Ovary (tissue), 9 donors: ENCODE results near the gene RBFA. TPM values are rescaled to one million over a fixed set of nuclear protein-coding genes. Genes with fewer than 3 reads are reported as not detected.
"Not testable (repeated sequence)": the region's sequence is repeated elsewhere in the genome, so short reads cannot be mapped to it uniquely, and the experiment has no call there.

Source experiments
- DNase-seq, 5 donors: peaks; one replicate each; pipeline ENCODE4 v3.0.0-alpha.2; 2019 to 2020
- H3K27ac ChIP-seq, 2 donors: fragments of 200-600 bp; one replicate each; pipeline versions ENCODE4 v1.5.1 to v1.8.0; 2019 to 2022
- H3K27me3 ChIP-seq: fragments of 200-600 bp; one replicate; pipeline ENCODE4 v1.8.0; 2022
- H3K36me3 ChIP-seq: fragments of 200-600 bp; sonication (generic); one replicate; pipeline ENCODE4 v1.5.1; 2019
- H3K4me1 ChIP-seq: one replicate; pipeline ENCODE4 v1.8.1; 2013; ENCODE audit warnings: mild to moderate bottlenecking, moderate library complexity; ENCODE audit not compliant: insufficient read depth
- H3K4me3 ChIP-seq: fragments of 200-600 bp; sonication (generic); one replicate; pipeline ENCODE4 v1.5.1; 2017
- H3K9me3 ChIP-seq, 2 donors: fragments of 200-600 bp in 1 of 2; sonication (generic) in 1 of 2; one replicate each; pipeline versions ENCODE4 v1.5.1 to v1.8.1; 2013 to 2019; ENCODE audit warnings: mild to moderate bottlenecking in 1 of 2, moderate library complexity in 1 of 2
- CTCF ChIP-seq, 3 donors: fragments of 450-650 bp in 2 of 3; fragments of 200-600 bp in 1 of 3; IDR thresholded peaks; one replicate each; pipeline versions ENCODE4 v1.5.1 to v1.8.0; 2016 to 2022; ENCODE audit warnings: antibody characterized with exemption in 3 of 3, mild to moderate bottlenecking in 1 of 3
- EP300 ChIP-seq: sonication (generic); formaldehyde crosslinking; IDR thresholded peaks from one replicate; pipeline ENCODE4 v1.6.1; 2017; ENCODE audit warnings: antibody characterized with exemption
- POLR2A ChIP-seq: fragments of 450-650 bp; IDR thresholded peaks from one replicate; pipeline ENCODE4 v1.6.1; 2017; ENCODE audit warnings: antibody characterized with exemption, mild to moderate bottlenecking, moderate library complexity
- WGBS, 3 donors: extraction: QIAGEN DNeasy Blood & Tissue Kit in 1 of 3; methylation state at CpG; one replicate each; pipeline versions ENCODE4 v1.1.5 to v1.1.7; 2013 to 2017; 5-methylcytosine and 5-hydroxymethylcytosine counted together
- intact Hi-C, 4 donors: fragments of 100-400 bp; cut with DNase I; formaldehyde crosslinking; loops; one replicate each; pipeline versions ENCODE4 v1.11.0 to v1.15.1; 2022 to 2023
- polyA plus RNA-seq, 2 donors: library from polyadenylated mRNA; stranded (reverse); fragments of 200-250 nt in 1 of 2; fragments of 350-450 nt in 1 of 2; fragmentation: Illumina TruSeq in 1 of 2; extraction: RNeasy Lipid Tissue Mini Kit (QIAGEN cat#74804) in 1 of 2; gene quantifications; one replicate each; pipeline ENCODE4 v1.2.3, GENCODE V29; 2013 to 2014
- total RNA-seq, 7 donors: library from RNA; depleted of rRNA in 2 of 7; stranded (reverse); fragments of >200 nt in 2 of 7; fragmentation: NEBNext Ultra II Directional in 3 of 7; extraction: Animal tissue kit (Norgen Biotek cat#: 25700) in 3 of 7; gene quantifications; one replicate each; pipeline versions ENCODE4 v1.1.0 to v1.2.4, GENCODE V29; 2016 to 2023
- donor health status: DM: no; HTN: no; CAD: no; lungs with moderate emphysema.
- donor health status: DM: no; HTN: no; CAD: no.
- donor health status: Bipolar disorder and iron deficiency.
- donor health status: DM: yes; HTN: yes; CAD: no.
- donor health status: DM: no; HTN: no; CAD: no.
- donor health status: DM: yes; HTN: yes; CAD: no.

RBFA gene
- total and polyA plus RNA-seq, 9 donors, result 13.7 to 31.9 (median 17.0) TPM

GRCh38 chr18:79991494-79991893 is 42.7 kb upstream of the RBFA start:
- H3K4me1 ChIP-seq, result peaks cover 3% of the 10 kb centered on the region
- DNase-seq, result no peak
- WGBS, 3 donors, result 78 to 82% (median 81%) methylated on average over 2 of the region's 2 CpGs
- H3K27ac ChIP-seq, result no peak overlapping the region
- H3K27me3 ChIP-seq, result no peaks in the 10 kb centered on the region
- intact Hi-C loops, result no loop called here
- H3K36me3 ChIP-seq, result no peaks in the 10 kb centered on the region
- no peak overlapping the region for H3K4me3 ChIP-seq
- H3K9me3 ChIP-seq, result no peaks in the 10 kb centered on the region
- TF ChIP-seq EP300, result no peak
- TF ChIP-seq POLR2A, result no peak
- TF ChIP-seq CTCF (IDR thresholded peaks at IDR 0.05), result no peak

GRCh38 chr18:79999701-80000100 is 34.5 kb upstream of the RBFA start:
- H3K27me3 ChIP-seq, H3K36me3 ChIP-seq, intact Hi-C loops, H3K4me3 ChIP-seq, H3K4me1 ChIP-seq, H3K27ac ChIP-seq, H3K9me3 ChIP-seq, DNase-seq: not testable (repeated sequence)
- WGBS, 3 donors, result 79 to 87% (median 84%) methylated on average over 2 of the region's 2 CpGs

GRCh38 chr18:80000877-80001276 is 33.4 kb upstream of the RBFA start:
- Histone ChIP-seq H3K4me1 (no peaks in the 10 kb centered on the region), H3K4me3 (no peak overlapping the region), H3K36me3 (no peaks in the 10 kb centered on the region), H3K27ac (no peak overlapping the region), H3K9me3 (no peaks in the 10 kb centered on the region), H3K27me3 (no peaks in the 10 kb centered on the region)
- no peak for DNase-seq
- 74 to 92% (median 82%) methylated on average over 3 of the region's 3 CpGs for WGBS, 3 donors
- no peak for TF ChIP-seq EP300
- no peak for TF ChIP-seq CTCF (IDR thresholded peaks at IDR 0.05)
- no peak for TF ChIP-seq POLR2A
- intact Hi-C loops, result no loop called here

- H3K36me3 ChIP-seq, result no peaks in the 10 kb centered on the region
- intact Hi-C loops, result no loop called here
- WGBS, 3 donors, result 93 to 96% (median 94%) methylated on average over 5 of the region's 5 CpGs
- no peak overlapping the region for H3K27ac ChIP-seq
- H3K4me1 ChIP-seq, result no peaks in the 10 kb centered on the region
- H3K9me3 ChIP-seq, result no peaks in the 10 kb centered on the region
- DNase-seq, result no peak
- no peaks in the 10 kb centered on the region for H3K27me3 ChIP-seq
- H3K4me3 ChIP-seq, result no peak overlapping the region
- no peak for TF ChIP-seq CTCF (IDR thresholded peaks at IDR 0.05)
- TF ChIP-seq EP300, result no peak
- no peak for TF ChIP-seq POLR2A
Measured at GRCh38 chr18:80002468-80002867, 31.8 kb upstream of the RBFA start.

GRCh38 chr18:80004600-80005342 is 29.5 kb upstream of the RBFA start:
- WGBS, 3 donors, result 79 to 90% (median 80%) methylated on average over 12 of the region's 12 CpGs
- Histone ChIP-seq H3K4me1 (no peaks in the 10 kb centered on the region), H3K27ac (no peak overlapping the region), H3K9me3 (no peaks in the 10 kb centered on the region), H3K36me3 (no peaks in the 10 kb centered on the region), H3K4me3 (no peak overlapping the region), H3K27me3 (no peaks in the 10 kb centered on the region)
- intact Hi-C loops, result no loop called here
- no peak for DNase-seq
- TF ChIP-seq CTCF (IDR thresholded peaks at IDR 0.05) (no peak), EP300 (no peak), POLR2A (no peak)
